ENCODE data around the gene RTL1.

RTL1 gene

DNA sequence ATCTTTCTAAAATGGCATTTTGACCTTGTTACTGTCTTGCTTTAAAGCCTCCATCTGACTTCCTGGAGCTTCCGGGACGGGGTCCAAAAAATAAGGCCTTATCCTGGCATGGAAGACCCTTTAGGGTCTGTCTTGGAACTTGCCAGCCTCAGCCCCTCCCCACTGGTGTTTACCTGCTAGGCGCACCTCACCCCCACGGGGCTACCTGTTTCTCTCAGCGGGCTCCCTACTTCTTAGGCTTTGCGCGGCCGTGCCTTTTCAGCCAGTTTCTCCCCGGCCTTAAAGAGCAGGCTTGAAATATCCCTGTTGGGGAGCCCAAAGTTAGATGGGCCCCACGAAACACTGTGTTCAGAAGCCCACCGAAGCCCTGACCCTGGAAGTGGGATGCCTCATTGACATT, 5.1 kb downstream of the RTL1 start:
- DNase-seq, result no peak

DNA sequence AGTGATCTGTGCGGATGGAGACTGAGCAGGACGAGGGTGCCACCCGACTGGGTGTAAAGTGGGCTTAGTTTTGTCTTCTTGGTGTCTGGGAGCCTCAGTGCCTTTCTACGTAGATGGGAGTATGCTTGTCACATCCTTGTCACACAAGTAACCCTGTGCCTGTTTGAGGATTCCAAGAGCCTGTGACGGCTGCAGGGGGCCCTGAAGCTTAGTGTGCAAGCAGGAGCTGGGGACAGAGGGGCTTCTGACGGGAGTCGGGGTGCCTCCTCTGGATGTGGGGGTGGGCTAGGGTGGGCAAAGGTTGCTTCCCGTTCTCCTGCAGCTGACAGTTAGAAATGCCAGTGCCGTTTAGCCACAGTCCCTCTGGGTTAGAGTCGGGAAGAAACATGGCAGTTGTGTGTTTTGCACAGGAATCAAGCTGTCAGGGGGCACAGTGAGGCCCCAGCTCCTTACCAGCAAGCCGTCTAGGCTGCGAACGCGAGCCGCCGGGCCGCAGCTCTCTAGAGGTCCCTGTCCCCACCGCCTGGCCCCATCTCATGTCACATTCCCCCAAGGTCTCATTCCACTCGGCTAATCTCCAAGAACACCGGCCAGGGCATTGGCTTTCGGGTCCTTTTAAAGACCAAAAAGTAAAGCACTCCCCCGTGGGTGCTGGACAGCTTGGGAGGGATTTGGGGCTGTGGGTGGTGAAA, 7.0 kb downstream of the RTL1 start:
- DNase-seq, result no peak

DNA sequence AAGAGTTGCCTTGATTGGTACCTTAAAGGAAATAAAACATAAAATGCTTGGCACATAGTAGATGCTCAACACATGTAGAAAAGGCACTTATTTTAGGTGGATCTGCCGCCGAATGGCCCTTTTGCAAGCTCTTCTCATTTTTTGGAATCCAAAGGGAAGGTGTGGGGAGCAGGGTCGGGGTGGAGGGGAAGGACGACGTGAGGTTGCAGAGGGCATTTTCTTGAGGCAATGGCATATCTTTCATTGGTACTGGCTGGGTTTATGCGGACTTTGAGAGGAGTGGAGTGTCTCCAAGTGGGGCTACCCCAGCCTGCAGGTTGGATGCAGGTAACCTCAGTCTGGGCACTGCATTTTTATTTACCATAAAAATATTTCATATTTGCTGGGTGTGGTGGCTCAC, 8.1 kb downstream of the RTL1 start:
- no peak for DNase-seq

DNA sequence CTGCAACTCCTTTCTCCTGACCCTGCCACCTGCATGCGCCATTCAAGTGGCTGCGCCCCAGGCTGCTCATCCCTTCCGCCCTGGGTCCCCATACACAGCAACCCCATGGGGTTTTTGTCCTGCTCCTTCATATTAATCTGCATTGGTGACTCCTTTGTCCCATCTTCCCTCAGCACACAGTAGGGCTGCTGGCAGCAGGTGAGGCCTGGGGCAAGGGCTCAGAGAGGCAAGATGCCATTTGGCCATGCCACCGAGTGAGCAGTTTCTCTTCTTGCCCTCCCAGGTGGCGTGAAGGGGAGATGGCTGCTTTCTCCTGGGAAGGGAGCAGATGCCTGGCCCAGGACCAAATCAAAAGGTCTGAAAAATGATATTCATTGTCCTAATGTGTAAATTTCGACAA, 9.1 kb downstream of the RTL1 start:
- no peak for DNase-seq

DNA sequence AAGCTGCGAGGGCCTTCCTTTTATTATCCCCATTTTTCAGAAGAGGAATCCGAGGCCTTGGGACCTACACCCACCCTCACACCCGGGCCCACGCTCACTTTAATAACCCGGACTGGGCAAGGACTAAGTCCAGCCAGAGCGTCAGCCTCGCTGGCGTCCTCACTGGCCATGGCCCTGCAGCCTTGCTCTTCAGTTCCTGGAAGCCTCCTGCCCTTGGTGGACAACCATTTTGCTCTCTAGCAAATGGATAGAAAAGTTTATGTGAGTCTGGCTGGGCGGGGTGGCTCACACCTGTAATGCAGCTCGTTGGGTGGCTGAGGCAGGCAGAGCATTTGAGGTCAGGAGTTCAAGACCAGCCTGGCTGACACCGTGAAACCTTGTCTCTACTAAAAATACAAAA, 9.8 kb downstream of the RTL1 start:
- DNase-seq, result no peak

DNA sequence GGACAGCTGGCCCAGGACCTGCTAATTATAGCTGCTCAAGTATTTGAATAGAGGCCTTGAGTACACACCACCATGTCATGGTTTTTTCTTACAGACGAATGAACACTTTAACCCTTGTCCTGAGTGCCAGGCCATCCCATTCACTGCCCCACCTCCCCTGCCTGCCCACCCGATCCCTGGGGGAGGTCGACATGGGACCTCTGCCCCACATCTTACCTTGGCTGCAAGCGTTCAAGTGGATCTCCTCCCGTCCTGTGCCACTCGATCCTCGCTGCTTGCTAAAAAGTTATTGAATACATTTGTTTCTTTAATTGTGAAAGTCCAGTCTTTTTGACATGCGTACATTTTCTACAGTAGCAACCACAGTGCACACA, 10.3 kb downstream of the RTL1 start:
- no peak for DNase-seq

DNA sequence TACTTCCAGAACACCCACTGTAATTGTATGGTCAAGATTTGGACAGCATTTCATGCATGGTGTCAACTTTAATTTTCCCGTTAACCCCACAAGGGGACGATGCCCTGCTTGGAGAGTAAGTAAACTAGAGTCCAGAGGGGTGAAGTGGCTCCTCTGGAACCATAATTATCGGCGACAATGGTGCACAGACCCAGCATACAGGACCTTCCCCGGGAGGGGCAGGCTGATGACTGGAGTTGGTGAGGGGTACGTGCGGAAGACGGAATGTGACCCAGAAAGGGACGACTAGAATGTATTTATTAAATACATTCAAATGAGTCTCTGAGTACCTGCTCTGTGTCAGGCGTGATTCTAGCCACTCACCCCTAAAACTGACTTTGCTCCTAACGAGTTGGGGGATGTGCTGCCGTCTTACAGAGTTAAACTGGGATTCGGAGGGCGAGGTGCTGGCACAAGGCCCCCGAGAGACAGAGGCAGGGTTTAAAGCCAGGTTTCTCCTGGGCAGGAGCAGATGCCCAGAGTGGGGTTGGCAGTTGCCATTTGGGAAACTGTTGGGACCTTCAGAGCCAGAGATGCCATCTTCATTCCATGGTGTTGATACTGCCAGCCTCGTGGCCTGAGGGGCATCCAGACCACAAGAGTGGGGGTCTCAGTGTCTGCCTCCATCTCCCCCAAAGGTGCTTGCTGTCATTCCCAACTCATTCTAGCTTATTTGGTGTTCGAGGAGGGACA, 10.9 kb downstream of the RTL1 start:
- no peak for DNase-seq

DNA sequence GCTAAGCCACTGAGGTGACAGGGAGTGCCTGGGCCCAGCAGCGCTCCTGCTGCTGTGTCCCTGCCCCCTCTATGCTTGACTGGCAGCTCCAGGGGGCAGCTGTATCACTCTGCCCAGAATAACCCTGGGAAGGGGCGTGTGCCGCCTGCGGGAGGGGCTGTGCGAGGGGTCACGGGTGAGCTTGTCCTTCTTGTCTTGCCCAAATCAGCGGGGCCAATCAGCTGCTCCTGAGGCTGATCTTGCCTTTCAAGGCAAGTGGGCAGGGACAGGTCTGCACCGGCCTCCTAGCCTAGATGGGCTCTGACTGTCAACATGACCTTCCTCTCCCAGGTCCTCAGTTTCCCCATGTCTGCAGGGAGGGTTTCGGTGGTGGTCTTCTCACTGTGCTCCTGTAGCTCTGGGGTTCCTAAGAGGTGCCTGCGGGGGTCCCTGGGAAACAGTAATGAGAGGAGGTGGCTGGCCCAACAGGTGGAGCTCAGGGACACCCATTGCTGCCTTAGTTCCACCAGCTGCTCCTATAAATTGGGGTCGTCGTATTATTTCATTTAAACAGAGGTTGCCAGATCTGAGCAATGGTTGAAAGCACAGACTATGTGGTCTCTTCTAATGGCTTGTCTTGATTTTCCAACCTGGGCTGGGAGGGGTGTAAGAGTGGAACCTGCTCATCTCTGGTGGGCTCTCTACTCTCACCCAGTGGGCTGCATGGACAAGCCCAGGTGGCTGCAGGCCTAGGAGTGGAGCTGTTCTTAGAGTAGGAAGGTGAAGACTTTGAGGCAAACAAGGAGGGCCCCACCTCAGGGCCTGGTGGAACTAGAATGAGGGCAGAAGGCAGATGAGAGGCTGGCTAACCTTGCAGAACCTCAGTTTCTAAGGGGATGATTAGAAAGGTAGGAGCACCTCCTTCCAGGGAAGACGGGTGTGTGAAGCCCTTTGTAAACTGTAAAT, 11.7 kb downstream of the RTL1 start:
- no peak for DNase-seq

DNA sequence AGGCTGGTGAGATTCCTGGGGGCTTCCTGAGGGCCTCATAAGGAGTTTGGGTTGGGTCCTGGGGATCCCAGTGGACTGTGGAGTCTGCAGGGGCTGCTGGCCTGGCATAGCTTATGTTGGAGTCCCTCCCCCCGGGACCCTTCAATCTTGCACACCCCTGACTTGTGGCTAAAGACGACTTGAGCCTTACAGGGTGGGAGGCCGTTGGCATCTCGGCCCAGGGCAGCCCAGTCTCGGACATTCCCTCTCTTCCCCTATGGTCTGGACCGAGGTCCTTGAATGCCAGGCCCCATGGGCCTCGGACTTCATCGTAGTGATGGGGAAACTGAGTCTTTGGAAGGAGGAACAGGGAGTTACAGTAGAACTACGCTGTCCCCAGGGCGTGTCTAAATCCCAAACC, 12.5 kb downstream of the RTL1 start:
- DNase-seq, result no peak

DNA sequence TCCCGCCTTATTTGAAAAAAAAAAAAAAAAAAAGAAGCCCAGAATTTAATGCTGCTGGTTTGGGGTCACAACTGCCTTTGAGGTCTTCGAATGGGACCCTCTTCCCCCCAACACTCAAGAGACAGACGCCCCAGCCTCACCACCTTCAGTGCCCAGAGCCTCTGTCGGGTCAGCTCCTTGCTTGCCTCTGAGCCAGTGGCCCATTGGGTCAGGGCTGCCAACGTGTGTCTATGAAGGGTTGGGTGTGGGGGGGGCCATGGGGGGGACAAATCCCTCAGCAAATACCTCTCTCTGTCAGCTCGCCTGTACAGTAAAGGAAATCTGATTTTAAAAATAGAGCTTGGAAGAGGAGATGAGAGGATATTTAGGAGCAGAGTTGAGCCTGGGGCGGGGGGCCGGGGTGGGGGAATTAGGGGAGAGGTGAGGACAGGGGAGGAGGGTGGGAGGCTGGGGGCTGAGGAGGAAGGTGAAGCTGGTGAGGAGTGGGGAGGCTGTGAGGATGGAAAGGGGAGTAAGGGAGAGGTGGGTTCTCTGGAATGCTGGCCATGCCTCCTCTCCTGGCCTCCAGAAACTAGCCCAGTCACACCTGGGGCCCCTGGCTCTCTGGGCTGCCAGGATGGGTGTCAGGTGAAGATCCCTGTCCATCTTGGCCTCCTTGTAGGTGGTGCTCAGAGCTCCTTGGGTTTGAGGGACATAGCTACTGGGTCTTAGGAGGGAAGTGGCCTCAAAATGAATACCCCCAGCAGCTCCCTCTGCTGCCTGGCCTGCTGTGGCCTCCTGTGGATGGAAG, 13.3 kb downstream of the RTL1 start:
- DNase-seq, result no peak

DNA sequence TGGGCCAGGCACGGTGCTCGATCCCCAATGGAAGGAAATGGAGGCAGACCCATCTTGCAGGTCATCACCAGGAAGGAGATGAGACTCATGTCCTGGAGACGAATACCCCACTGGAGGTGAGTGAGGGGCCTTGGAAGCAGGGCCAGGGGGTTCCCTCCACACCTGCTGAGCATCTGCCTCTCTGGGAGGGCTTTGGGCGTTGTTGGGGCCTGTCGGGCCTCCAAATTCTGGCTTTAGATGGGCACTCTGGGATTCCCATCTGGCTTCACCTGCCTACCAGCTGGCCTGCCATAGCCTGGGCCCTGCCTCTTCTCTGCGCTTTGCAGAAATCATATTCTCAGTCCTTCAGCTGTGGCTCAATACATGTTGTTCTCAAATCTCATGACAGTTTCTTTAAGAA, 13.9 kb downstream of the RTL1 start:
- DNase-seq, result no peak

DNA sequence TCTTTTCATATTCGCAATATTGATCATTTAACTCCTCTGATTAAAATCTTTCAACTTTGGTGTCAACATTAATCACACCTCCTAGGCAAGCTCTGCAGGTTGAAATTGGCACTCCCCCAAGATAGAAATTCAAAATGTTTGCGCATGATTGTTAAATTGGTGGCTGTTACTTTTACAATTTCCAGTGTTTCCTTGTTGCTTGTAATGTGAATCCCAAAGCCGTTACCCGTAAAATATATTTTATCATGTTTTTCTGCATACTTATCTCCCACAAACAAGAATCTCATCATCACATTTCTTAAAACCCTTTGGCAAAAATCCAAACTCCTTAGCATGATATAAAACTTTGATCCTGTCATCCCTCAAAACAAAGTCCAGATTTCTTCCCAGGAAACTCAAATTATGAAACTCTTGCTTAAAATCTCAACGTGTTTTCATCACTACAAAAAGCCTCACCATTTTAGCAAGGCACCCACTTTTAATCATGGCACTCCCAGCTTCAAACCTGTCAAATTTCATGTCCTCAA, 14.7 kb downstream of the RTL1 start:
- no peak for DNase-seq

DNA sequence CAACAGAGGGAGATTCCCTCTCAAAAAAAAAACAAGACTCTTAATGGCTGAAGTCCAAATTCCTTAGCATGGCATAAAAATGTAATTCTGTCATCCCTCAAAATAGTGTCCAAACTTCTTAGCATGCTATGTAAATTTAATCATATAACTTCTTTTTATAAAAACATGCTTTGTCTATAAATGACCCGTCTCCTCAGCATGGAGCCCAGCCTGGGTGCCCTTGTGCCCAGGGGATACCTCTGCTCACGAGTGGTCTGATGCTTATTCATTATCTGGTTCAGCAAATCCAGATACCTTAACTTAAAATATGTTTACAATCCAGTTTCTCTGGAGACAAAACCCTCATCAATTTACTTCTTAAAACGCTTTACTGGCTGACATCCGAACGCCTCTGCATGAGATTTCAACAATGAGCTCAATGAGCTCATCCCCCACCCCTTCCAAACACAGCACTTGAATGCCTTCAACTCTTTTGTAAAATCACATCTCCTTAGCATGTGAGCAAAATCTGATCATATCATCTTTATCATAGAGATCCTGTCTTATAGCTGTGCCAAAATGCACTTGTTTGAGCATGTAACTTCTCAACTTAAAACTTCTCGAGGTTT, 15.7 kb downstream of the RTL1 start:
- DNase-seq, result no peak

DNA sequence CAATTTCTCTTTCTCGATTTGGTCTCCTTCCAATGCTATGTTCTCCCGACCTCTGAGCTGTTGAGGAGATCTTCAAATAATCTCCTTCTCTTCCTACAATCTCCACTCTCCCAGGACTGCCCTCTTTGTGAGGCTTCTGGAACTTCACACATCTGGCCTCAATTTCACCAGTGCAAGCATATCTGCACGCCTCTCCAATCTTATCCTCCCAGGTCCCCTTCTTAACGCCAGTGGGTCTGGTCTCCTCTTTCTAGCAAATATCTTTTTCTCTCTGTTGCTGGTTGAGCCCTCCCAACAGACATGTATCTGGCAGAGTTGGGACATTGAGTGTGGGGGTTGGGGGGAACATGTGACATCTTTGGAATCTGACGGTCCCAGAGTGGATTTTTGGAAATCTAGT, 17.9 kb downstream of the RTL1 start:
- no peak for DNase-seq

DNA sequence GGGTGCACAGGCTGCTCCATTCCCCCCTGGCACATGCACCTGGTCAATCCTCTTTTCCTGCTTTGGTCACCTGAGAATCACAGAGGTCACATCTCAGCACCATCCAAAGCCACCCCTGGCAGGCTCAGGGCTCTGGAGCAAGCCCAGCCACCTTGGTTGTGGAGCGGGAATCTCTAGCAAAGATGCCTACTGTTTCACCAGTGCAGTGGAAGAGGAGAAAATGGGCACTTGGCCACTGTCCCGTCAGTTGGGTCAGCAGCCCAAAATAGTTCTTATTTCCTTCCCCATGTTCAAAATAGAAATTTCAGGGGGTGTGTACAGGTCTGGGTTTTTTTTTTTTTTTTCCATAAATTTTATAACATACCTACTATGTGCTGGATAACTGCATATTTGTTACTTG, 18.3 kb downstream of the RTL1 start:
- DNase-seq, result no peak

DNA sequence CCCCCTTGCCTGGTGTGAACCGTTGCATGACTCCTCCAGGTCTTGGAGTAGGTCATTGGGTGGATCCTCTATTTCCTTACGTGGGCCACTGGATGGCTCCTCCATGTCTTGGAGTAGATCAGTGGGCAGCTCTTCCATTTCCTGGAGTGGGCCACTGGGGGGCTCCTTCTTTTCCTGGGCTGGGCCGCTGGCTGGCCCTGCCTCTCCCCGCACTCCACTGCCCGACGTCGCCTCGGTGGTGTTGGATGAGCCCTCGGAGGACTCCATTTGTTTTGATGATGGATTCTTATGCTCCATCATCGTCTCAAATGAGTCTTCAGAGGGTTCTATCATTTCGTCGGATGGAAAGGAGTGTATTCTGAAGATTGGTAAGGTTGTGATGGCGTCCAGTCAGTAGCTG, 19.1 kb downstream of the RTL1 start:
- DNase-seq, result no peak

DNA sequence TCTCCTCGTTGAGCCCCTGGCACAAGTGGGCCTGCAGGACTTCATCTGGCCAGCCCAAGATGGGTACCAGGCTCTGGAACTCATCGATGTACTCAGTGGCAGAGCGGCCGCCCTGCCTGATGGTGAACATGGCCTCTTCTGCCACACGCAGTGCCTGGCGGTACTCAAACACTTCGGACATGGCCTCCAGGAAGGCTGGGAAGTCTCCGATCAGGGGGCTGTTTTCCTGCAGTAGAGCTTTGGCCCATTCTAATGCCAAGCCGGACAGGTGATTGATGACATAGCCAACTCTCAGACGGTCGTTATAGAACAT, 19.8 kb downstream of the RTL1 start:
- DNase-seq, result no peak

DNA sequence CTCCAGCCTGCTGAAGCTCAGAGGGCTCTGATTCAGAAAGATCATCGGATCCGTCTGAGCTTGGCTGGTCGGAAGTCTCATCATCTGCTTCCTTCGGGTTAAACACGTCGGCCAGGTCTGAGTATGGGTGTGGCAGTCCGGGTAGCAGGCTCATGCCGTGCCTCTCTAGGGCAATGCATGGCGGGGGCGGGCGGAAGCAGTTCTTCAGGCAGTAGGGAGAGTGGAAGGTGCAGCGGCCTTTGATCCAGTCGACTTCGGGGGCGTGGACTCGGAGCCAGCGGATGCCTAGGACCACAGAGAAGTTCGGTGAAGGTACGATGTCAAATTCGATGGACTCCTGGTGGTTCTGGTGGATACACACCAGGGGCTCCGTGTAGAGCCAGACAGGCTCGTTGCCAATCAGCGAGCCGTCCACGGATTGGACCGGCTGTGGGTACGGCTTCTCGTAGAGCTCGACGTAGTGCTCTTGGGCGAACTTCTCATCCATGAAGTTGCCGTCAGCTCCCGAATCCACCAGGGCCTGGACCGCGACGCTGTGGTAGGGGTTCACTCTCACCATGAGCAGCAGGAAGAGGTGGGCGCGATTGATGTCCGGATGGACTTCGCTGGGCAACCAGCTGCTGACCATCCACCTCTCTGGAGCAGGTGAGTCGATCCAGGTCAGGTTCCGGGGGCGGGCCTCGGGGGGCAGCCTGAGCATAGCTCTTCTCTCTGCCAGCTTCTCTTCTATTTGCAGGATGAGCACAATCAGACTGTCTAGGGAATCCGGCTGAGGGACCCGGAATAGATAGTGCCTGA, 20.3 kb downstream of the RTL1 start:
- no peak for DNase-seq

DNA sequence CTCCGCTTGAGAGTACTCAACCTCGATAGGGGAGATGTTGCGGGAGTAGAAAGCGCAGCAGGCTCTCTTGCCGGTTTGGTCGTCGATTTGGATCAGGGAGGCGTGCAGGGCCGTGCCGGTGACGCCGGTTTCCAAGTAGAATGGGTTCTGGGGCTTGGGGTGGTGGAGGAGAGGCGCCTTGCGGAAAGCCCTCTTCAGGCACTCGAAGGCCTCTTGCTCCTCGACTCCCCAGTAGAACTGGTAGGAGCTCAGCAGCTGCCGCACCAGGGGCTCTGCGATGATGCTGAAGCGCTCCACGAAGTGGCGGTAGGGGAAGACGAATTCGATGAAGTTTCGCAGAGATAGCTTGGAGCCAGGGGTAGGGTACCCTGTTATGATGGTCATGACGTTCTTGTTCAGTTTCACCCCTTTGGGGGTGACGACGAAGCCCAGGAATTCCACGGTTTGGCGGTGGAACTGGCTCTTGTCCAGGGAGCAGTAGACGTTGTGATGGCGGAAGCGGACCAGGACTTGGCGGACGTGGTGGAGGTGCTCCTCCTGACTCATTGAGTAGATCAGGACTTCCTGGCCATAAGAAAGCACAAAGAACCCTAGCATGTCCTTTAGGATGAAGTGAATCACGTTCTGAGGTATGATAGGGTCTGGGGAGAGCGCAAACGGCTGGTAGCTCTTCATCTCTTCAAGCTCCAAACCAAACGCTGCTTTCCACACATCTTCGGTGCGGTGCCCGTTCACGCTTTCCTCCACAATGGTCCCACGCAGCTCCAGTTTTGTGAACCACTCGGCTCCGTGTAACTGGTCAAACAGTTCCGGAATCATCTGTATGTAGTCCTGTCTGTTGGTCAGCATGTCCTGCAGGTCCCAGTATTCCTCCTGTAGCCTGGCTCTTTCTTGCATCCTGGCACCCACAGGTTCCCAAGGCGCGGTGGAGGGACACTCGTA, 21.2 kb downstream of the RTL1 start:
- DNase-seq, result no peak
